Trophoblast cell (in vitro differentiated cells and primary cell): Measurements from ENCODE around the gene UXT.

ENCODE experiments used
- DNase-seq, 2 donors: peaks; one replicate each; pipeline ENCODE4 v3.0.0-alpha.2; 2016
- H2AFZ ChIP-seq: 2 replicates; pipeline ENCODE4 v1.6.1; 2013; ENCODE audit warnings: low read length, moderate library complexity, mild to moderate bottlenecking; ENCODE audit not compliant: insufficient read depth, poor library complexity
- H2AK5ac ChIP-seq: 2 replicates; pipeline ENCODE4 v1.6.1; 2013; ENCODE audit warnings: mild to moderate bottlenecking, low read length
- H2BK120ac ChIP-seq: 2 replicates; pipeline ENCODE4 v1.6.1; 2013; ENCODE audit warnings: low read length, mild to moderate bottlenecking, moderate library complexity; ENCODE audit not compliant: insufficient read depth, poor library complexity
- H2BK12ac ChIP-seq: 2 replicates; pipeline ENCODE4 v1.6.1; 2013; ENCODE audit warnings: mild to moderate bottlenecking, low read length, moderate library complexity
- H2BK5ac ChIP-seq: 2 replicates; pipeline ENCODE4 v1.6.1; 2013; ENCODE audit warnings: low read length, low read depth, moderate library complexity, mild to moderate bottlenecking; ENCODE audit not compliant: poor library complexity
- H3K14ac ChIP-seq: 2 replicates; pipeline ENCODE4 v1.6.1; 2013; ENCODE audit warnings: mild to moderate bottlenecking, low read length
- H3K18ac ChIP-seq: 2 replicates; pipeline ENCODE4 v1.6.1; 2013; ENCODE audit warnings: mild to moderate bottlenecking, low read length
- H3K23ac ChIP-seq: 2 replicates; pipeline ENCODE4 v1.6.1; 2013; ENCODE audit warnings: low read length
- H3K27ac ChIP-seq: 2 replicates; pipeline ENCODE4 v1.5.1; 2013; ENCODE audit warnings: low read depth, mild to moderate bottlenecking, inconsistent platforms, low read length, moderate library complexity
- H3K27me3 ChIP-seq: 2 replicates; pipeline ENCODE4 v1.6.1; 2013; ENCODE audit warnings: inconsistent platforms, mild to moderate bottlenecking, low read length, moderate library complexity; ENCODE audit not compliant: insufficient read depth
- H3K36me3 ChIP-seq, 2 experiments: 1 replicate in 1 of 2; 2 replicates in 1 of 2; pipeline ENCODE4 v1.6.1; 2013; ENCODE audit warnings: low read length in 2 of 2, mild to moderate bottlenecking in 2 of 2, moderate library complexity in 1 of 2; ENCODE audit not compliant: insufficient read depth in 2 of 2, control insufficient read depth in 1 of 2
- H3K4ac ChIP-seq: 2 replicates; pipeline ENCODE4 v1.6.1; 2013; ENCODE audit warnings: low read depth, mild to moderate bottlenecking, low read length, moderate library complexity
- H3K4me1 ChIP-seq, 2 experiments: 1 replicate in 1 of 2; 2 replicates in 1 of 2; pipeline ENCODE4 v1.6.1; 2013; ENCODE audit warnings: low read length in 2 of 2, mild to moderate bottlenecking in 2 of 2, moderate library complexity in 1 of 2; ENCODE audit not compliant: insufficient read depth in 2 of 2, control insufficient read depth in 1 of 2
- H3K4me2 ChIP-seq: 2 replicates; pipeline ENCODE4 v1.6.1; 2013; ENCODE audit warnings: inconsistent platforms, mild to moderate bottlenecking, low read length, moderate library complexity
- H3K4me3 ChIP-seq: 2 replicates; pipeline ENCODE4 v1.5.1; 2013; ENCODE audit warnings: mild to moderate bottlenecking, low read depth, low read length, inconsistent platforms
- H3K79me1 ChIP-seq: one replicate; pipeline ENCODE4 v1.6.1; 2013; ENCODE audit warnings: low read length
- H3K79me2 ChIP-seq: 2 replicates; pipeline ENCODE4 v1.6.1; 2013; ENCODE audit warnings: low read length, mild to moderate bottlenecking; ENCODE audit not compliant: control insufficient read depth, insufficient read depth, poor library complexity
- H3K9ac ChIP-seq: 2 replicates; pipeline ENCODE4 v1.6.1; 2013; ENCODE audit warnings: mild to moderate bottlenecking, low read length
- H3K9me3 ChIP-seq: 2 replicates; pipeline ENCODE4 v1.6.1; 2013; ENCODE audit warnings: low read depth, mild to moderate bottlenecking, control low read depth, inconsistent platforms, low read length; ENCODE audit not compliant: insufficient read depth
- H4K12ac ChIP-seq: 2 replicates; pipeline ENCODE4 v1.6.1; 2013; ENCODE audit warnings: low read depth, mild to moderate bottlenecking, low read length, moderate library complexity
- H4K8ac ChIP-seq: 2 replicates; pipeline ENCODE4 v1.6.1; 2013; ENCODE audit warnings: low read depth, mild to moderate bottlenecking, low read length, moderate library complexity
- H4K91ac ChIP-seq: one replicate; pipeline ENCODE4 v1.6.1; 2013; ENCODE audit warnings: low read depth, mild to moderate bottlenecking, low read length, moderate library complexity
- WGBS: extraction: QIAGEN DNeasy Blood & Tissue Kit; methylation state at CpG from one replicate; pipeline ENCODE4 v1.1.7; 2013; ENCODE audit warnings: missing lambda C conversion rate; ENCODE audit not compliant: insufficient read length, insufficient coverage; ENCODE audit errors: extremely low coverage; 5-methylcytosine and 5-hydroxymethylcytosine counted together

Gene UXT

DNA sequence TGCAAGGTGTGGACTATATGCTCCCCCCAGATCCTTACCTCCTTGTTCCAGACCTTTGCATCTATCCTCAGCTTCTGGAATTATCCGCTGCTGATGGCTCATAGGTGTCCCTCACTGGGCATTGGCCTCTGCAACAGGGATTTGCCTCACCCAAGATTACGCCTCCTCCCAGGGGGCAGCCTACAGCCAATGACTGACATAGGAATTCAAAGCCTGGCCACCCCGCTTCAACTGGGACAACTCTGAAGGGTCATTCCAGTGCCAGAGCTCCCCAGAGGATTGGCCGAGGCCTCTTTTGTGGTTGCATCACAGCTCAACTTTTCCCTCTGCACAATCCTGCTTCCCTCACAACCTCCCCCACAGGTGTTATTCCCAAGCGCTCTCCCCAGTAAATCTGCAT, 44.4 kb downstream of the UXT start:
- no peak overlapping the region for H2BK5ac ChIP-seq
- no peak overlapping the region for H3K14ac ChIP-seq
- no peak overlapping the region for H2BK12ac ChIP-seq
- H3K4me2 ChIP-seq, result no peak overlapping the region
- H3K36me3 ChIP-seq, result no peaks in the 10 kb centered on the region
- no peak overlapping the region for H3K9ac ChIP-seq
- no peak overlapping the region for H3K23ac ChIP-seq
- no peak overlapping the region for H3K27ac ChIP-seq
- H3K79me2 ChIP-seq, result no peaks in the 10 kb centered on the region
- no peak overlapping the region for H2BK120ac ChIP-seq
- H3K27me3 ChIP-seq, result no peaks in the 10 kb centered on the region
- no peak overlapping the region for H4K8ac ChIP-seq
- no peaks in the 10 kb centered on the region for H3K9me3 ChIP-seq
- H3K4ac ChIP-seq, result no peak overlapping the region
- no peak overlapping the region for H4K12ac ChIP-seq
- no peak overlapping the region for H3K18ac ChIP-seq
- no peak overlapping the region for H2AK5ac ChIP-seq
- no peak overlapping the region for H3K4me3 ChIP-seq
- H4K91ac ChIP-seq, result no peak overlapping the region
- DNase-seq, result no peak
- H2AFZ ChIP-seq, result no peak overlapping the region
- peaks cover 2 to 5% of the 10 kb centered on the region in 2 experiments for H3K4me1 ChIP-seq
- no CpG with 5 or more reads among the region's 5 CpGs for WGBS
- no peaks in the 10 kb centered on the region for H3K79me1 ChIP-seq

DNA sequence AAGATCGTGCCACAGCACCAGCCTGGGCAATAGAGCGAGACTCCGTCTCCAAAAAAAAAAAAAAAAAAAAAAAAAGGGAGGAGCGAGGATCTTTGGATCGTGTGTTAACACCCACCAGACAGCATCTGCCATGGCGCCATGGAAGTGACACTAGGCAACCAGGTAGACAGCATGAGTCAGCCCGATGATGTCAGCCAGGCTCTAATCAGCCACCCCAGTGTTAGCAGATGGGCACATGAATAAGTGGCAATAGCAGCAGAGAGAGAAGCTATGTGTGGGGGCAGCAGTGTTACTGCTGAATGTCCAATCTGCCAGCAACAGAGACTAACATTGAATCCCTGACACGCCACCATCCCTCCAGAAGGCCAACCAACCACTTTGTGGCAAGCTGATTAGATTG, 45.9 kb downstream of the UXT start:
- no peak overlapping the region for H3K18ac ChIP-seq

DNA sequence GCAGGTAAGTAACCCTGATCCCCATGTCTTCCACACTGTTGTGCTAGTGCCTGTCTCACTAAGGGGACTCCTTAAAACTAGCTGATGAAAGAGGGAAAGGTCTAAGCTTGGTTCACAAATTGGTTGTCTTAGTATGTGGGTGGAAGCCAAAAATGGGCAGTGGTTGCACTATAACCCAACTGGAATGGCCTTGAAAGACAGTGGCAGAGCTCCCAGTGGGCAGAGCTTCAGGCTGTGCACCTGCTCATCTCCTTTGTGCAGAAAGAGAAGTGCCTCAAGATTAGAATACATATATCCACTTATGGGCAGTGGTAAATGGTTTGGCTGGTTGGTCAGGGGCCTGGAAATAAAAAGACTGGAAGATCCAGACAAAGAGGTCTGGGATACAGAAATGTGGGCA, 46.6 kb downstream of the UXT start:
- Histone ChIP-seq H3K4ac (no peak overlapping the region), H3K9me3 (no peaks in the 10 kb centered on the region), H4K91ac (no peak overlapping the region), H3K14ac (no peak overlapping the region), H3K18ac (no peak overlapping the region), H3K4me1 (peaks cover 3 to 4% of the 10 kb centered on the region in 2 experiments), H2BK5ac (no peak overlapping the region), H3K23ac (no peak overlapping the region), H2AK5ac (no peak overlapping the region), H4K12ac (no peak overlapping the region), H3K9ac (no peak overlapping the region), H3K79me1 (no peaks in the 10 kb centered on the region), H3K27me3 (no peaks in the 10 kb centered on the region), H3K27ac (no peak overlapping the region), H4K8ac (no peak overlapping the region), H3K4me3 (no peak overlapping the region), H2BK12ac (no peak overlapping the region), H3K4me2 (no peak overlapping the region), H3K79me2 (no peaks in the 10 kb centered on the region), H2AFZ (no peak overlapping the region), H2BK120ac (no peak overlapping the region), H3K36me3 (no peaks in the 10 kb centered on the region)
- no peak for DNase-seq

More for the DNA sequence above, 45.9 kb downstream of the UXT start:
- Histone ChIP-seq H2AFZ (no peak overlapping the region), H3K9ac (no peak overlapping the region), H3K79me2 (no peaks in the 10 kb centered on the region), H4K8ac (no peak overlapping the region), H3K79me1 (no peaks in the 10 kb centered on the region), H4K12ac (no peak overlapping the region), H4K91ac (no peak overlapping the region), H3K4me1 (peaks cover 3 to 4% of the 10 kb centered on the region in 2 experiments), H2BK5ac (no peak overlapping the region), H3K36me3 (no peaks in the 10 kb centered on the region), H3K14ac (no peak overlapping the region), H3K4ac (no peak overlapping the region), H3K23ac (no peak overlapping the region), H3K27ac (no peak overlapping the region), H2BK120ac (no peak overlapping the region), H2AK5ac (no peak overlapping the region), H3K9me3 (no peaks in the 10 kb centered on the region), H2BK12ac (no peak overlapping the region), H3K4me3 (no peak overlapping the region), H3K4me2 (no peak overlapping the region), H3K27me3 (no peaks in the 10 kb centered on the region)
- no peak for DNase-seq
- WGBS, result no CpG with 5 or more reads among the region's 8 CpGs

DNA sequence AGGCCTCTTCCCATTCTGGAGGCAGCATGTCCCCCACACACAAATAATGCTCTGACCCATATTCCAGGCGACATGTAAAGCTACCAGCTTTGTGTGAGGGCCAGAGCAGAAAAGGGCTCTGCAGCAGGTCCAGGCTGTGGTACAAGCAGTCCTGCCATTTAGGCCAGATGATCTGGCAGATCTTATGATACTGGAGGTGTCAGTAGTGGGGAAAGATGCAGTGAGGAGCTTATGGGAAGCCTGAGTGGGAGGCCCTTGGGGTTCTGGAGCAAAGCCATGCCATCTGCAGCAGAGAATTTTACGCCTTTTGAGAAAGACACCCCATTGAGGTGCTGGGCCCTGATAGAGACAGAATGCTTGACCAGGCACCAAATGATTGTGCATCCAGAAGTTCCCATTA, 47.1 kb downstream of the UXT start:
- no peak overlapping the region for H2BK5ac ChIP-seq
- H3K14ac ChIP-seq, result no peak overlapping the region
- no peak overlapping the region for H4K12ac ChIP-seq
- H3K27me3 ChIP-seq, result no peaks in the 10 kb centered on the region
- peaks cover 3 to 4% of the 10 kb centered on the region in 2 experiments for H3K4me1 ChIP-seq
- H3K23ac ChIP-seq, result no peak overlapping the region
- no peaks in the 10 kb centered on the region for H3K36me3 ChIP-seq
- H2BK120ac ChIP-seq, result no peak overlapping the region
- WGBS, result no CpG with 5 or more reads among the region's 2 CpGs
- no peak overlapping the region for H3K4me3 ChIP-seq
- no peaks in the 10 kb centered on the region for H3K79me1 ChIP-seq
- H4K91ac ChIP-seq, result no peak overlapping the region
- no peak overlapping the region for H3K4ac ChIP-seq
- H3K9me3 ChIP-seq, result no peaks in the 10 kb centered on the region
- H2AFZ ChIP-seq, result no peak overlapping the region
- H3K4me2 ChIP-seq, result no peak overlapping the region
- H2BK12ac ChIP-seq, result no peak overlapping the region
- H4K8ac ChIP-seq, result no peak overlapping the region
- H3K18ac ChIP-seq, result no peak overlapping the region
- H3K9ac ChIP-seq, result no peak overlapping the region
- no peaks in the 10 kb centered on the region for H3K79me2 ChIP-seq
- H2AK5ac ChIP-seq, result no peak overlapping the region
- no peak for DNase-seq
- no peak overlapping the region for H3K27ac ChIP-seq
